Left kidney (tissue), 2 donors: ENCODE data around the gene NSUN2. TPM values are rescaled to one million over a fixed set of nuclear protein-coding genes. Genes with fewer than 3 reads are reported as not detected.

Experiments
- DNase-seq: peaks from one replicate; pipeline ENCODE4 v3.0.0-alpha.2; 2013
- polyA plus RNA-seq: library from polyadenylated mRNA; unstranded; fragments of 120-200 nt; gene quantifications from one replicate; pipeline ENCODE4 v1.2.1, GENCODE V29; 2013; ENCODE audit not compliant: insufficient read length

NSUN2 gene
- polyA plus RNA-seq, 1 donor = 65.2 TPM

GRCh38 chr5:6606884-6607558 is 25.8 kb downstream of the NSUN2 start:
- no peak for DNase-seq

GRCh38 chr5:6604946-6605345 is 27.9 kb downstream of the NSUN2 start:
- DNase-seq = no peak

GRCh38 chr5:6604341-6604740 is 28.5 kb downstream of the NSUN2 start:
- no peak for DNase-seq

- DNase-seq = no peak
Observed at GRCh38 chr5:6603643-6604042, 29.2 kb downstream of the NSUN2 start.

GRCh38 chr5:6602441-6602840 is 30.4 kb downstream of the NSUN2 start:
- DNase-seq = no peak

GRCh38 chr5:6601816-6602215 is 31.0 kb downstream of the NSUN2 start:
- no peak for DNase-seq

- DNase-seq = no peak
Observed at GRCh38 chr5:6601271-6601670, 31.6 kb downstream of the NSUN2 start.

GRCh38 chr5:6599739-6600138 is 33.1 kb downstream of the NSUN2 start:
- no peak for DNase-seq

GRCh38 chr5:6598351-6598900 is 34.4 kb downstream of the NSUN2 start:
- DNase-seq = no peak

- DNase-seq = no peak
Observed at GRCh38 chr5:6597557-6597956, 35.3 kb downstream of the NSUN2 start.

- no peak for DNase-seq
Observed at GRCh38 chr5:6596388-6596787, 36.5 kb downstream of the NSUN2 start.

- DNase-seq = no peak
Observed at GRCh38 chr5:6595405-6595804, 37.4 kb downstream of the NSUN2 start.

- DNase-seq = no peak
Observed at GRCh38 chr5:6594066-6594465, 38.8 kb downstream of the NSUN2 start.

GRCh38 chr5:6593148-6594016 is 39.5 kb downstream of the NSUN2 start:
- no peak for DNase-seq

- no peak for DNase-seq
Observed at GRCh38 chr5:6592601-6593000, 40.2 kb downstream of the NSUN2 start.

GRCh38 chr5:6591671-6592288 is 41.1 kb downstream of the NSUN2 start:
- no peak for DNase-seq

GRCh38 chr5:6590581-6590980 is 42.3 kb downstream of the NSUN2 start:
- no peak for DNase-seq

GRCh38 chr5:6587171-6587570 is 45.7 kb downstream of the NSUN2 start:
- DNase-seq = no peak

- DNase-seq = no peak
Observed at GRCh38 chr5:6586647-6587042, 46.2 kb downstream of the NSUN2 start.

- no peak for DNase-seq
Observed at GRCh38 chr5:6585939-6586646, 46.8 kb downstream of the NSUN2 start.

GRCh38 chr5:6585168-6585567 is 47.7 kb downstream of the NSUN2 start:
- no peak for DNase-seq

- no peak for DNase-seq
Observed at GRCh38 chr5:6584727-6585126, 48.1 kb downstream of the NSUN2 start.
